Hematopoietic multipotent progenitor cell treated with erythropoietin and hydrocortisone succinate and interleukin-3 and kit ligand, for 17 days (in vitro differentiated cells): ENCODE measurements around the gene AVP.
A peak's percentile ranks its signal among the peaks of the same experiment; 100 is the strongest.

Experiments used
- DNase-seq: peaks from one replicate; pipeline ENCODE4 v3.0.0-alpha.2; 2015; ENCODE audit warnings: low spot score

The AVP gene

DNA sequence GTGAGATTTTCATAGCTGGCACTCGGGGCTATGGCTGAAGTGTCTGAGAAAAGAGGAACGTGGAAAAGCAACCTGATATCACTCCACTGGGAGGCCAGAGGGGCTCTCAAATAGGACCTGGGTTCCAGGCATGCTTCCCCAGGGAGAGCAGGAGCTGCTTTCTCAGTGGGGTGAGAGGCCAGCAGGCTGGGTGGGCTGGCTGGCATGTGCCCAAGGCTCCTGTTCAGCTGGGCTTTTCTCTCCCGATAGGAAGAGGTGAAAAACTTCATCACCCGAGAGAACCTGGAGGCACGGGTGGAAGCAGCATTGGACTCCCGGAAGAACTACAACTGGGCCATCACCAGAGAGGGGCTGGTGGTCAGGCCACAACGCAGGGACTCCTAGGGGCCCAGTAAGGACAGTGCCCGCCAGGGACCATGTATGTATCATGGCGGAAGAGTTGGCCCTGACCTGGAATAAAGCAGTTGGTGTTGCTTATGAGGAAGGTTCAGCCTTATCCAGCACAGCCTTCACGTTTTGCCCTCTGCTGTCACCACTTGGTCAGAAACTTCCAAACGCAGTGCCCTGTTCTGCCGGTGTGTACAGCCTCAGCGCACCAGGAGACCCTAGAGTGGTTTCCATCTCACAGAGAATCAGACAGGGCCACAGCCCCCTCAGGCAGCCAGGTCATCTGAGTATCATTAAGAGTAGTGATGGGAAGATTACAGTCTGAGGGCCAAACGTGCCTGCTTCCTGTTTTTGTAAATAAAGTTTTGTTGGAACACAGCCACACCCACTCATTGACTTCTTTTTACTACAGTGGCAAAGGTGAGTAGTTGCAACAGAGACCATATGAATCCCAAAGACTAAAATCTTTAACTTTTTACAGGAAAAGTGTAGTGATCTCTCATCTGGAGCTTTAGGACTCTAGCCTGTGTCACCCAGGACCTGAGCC, 36.8 kb downstream of the AVP start:
- no peak for DNase-seq

DNA sequence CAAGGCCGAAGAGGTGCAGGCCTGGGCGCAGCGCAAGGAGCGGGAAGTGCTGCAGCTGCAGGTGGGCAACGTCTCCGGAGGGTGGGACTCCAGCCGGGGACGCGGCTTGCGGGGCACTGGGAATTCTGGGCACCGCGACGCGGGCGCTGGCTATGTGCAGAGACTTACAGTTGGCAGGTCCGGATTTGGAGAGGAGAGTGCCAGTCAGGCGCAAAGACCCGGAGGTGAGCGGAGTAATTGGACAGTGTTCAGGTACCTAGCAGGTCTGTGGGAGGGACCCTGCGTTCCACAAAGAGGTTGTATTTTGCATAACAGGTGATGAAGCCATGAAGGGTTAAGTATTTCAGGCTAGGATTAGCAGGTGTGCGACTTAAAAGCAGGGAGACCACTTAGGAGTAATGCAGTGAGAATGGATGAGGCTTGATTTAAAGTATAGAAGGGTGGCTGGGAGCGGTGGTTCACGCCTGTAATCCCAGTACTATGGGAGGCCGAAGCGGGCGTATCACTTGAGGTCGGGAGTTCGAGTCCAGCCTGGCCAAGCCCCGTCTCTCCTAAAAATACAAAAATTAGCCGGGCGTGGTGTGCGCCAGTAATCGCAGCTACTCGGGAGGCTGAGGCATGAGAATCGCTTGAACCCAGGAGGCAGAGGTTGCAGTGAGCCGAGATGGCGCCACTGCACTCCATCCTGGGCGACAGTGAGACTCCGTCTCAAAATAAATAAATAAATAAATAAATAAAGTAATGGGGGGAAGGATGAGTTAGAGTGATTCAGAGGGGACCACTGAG, 37.7 kb downstream of the AVP start:
- DNase-seq, result no peak

DNA sequence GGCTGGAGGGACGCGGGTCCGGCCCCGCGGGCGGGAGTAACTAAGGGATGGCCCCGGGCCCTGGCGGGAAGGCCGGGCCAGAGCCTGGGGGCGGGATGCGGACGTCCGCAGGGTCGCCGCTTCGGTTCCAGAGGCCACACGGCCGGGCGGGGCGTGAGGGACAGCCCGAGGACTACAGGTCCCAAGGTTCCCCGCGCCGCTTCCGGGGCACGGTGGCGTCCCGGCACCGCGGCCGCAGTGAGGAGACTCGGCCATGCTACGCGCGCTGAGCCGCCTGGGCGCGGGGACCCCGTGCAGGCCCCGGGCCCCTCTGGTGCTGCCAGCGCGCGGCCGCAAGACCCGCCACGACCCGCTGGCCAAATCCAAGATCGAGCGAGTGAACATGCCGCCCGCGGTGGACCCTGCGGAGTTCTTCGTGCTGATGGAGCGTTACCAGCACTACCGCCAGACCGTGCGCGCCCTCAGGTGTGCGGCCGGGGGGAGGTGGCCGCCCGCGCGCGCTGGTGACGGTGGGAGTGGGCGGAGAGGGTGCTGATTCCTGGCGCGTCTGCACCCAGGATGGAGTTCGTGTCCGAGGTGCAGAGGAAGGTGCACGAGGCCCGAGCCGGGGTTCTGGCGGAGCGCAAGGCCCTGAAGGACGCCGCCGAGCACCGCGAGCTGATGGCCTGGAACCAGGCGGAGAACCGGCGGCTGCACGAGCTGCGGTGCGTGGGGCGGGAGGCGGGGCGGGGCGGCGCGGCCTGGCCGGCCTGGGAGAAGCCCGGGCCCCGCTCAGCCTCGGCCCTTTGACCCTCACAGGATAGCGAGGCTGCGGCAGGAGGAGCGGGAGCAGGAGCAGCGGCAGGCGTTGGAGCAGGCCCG, 38.5 kb downstream of the AVP start, which contains the start of gene MRPS26:
Gene MRPS26 (plus strand): TSS at position 237 of the 861 bp plus-strand sequence. CDS start 17 bp downstream, at position 254.
- peak; percentile 19 for DNase-seq

DNA sequence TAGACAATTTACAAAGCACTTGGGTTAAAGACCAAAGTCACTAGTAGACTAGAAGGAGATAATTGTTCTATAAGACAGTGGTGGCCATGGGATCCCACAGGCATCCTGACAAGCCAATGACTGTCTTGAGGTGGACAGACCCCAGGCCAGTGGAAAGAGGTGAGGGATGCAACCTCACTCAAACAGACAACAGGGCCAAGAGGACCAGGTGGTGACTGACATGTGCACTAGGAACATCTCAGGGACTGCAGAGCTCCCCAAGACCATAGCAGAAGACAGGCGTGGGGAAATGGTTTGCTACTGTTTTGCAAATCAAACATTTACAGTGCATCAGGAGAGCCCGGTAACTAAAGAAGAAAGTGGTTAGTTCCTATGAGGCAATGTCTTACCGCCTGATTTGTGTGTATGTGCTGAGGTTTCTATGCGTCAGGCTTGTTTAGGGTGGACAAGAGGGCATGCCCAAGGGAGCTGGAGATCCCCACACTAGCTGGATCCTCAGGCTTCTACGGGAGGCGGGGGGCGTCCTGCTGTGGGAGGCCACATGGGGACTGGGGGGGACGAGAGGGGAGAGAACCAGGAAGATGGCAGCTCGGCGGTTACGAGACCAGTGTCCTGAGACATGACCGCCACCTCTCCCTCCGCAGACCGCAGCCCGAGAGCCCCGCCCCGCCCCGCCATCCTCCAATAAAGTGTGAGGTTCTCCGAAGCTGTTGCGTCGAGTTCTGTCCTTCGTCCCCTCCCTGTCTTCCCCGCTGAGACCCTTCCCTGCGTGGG, 39.3 kb downstream of the AVP start:
- DNase-seq, result no peak

DNA sequence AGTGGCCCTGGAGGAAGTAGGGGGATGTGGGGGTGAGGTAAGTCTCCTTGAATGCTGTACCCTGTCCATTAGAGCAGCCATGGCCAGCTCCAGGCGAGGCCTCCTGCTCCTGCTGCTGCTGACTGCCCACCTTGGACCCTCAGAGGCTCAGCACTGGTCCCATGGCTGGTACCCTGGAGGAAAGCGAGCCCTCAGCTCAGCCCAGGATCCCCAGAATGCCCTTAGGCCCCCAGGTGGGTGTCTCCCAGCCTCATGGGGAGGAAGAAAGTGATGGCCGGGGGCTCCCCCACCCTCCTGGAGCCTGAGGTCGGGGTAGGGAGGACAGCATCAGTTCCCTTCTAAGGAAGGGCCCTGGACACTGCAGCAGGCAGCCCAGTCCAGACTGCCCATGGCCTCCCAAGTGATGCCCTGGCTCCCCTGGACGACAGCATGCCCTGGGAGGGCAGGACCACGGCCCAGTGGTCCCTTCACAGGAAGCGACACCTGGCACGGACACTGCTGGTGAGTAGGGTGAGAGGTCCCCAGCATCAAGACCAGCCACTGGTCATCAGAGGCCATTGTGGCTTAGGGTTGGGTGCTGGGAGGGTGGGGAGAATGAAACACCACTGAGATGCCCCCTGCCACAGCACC, 40.1 kb downstream of the AVP start:
- DNase-seq, result no peak

DNA sequence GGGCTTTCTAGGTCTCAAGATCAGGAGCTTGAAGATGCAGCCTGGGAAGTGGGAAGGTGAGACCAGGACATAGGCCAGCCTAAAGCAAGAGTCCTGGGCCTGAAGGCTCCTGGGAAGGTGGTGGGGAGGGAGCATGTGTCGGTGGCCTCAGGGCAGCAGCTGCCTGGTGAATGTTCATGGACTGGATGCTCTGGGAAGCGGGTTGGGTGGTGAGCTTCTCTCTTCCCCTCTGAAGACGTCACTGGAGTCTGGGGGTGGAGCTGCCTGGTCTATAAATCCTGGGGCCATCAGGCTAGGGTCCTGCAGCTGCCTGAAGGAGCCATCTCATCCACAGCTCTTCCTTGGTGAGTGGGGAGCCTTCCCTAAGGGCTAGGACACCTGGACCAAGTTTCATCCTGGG, 41.2 kb downstream of the AVP start, which contains the start of gene GNRH2:
Gene GNRH2 (plus strand): TSS at position 301 of the 400 bp plus-strand sequence. CDS start 793 bp downstream, outside the sequence.
- no peak for DNase-seq

DNA sequence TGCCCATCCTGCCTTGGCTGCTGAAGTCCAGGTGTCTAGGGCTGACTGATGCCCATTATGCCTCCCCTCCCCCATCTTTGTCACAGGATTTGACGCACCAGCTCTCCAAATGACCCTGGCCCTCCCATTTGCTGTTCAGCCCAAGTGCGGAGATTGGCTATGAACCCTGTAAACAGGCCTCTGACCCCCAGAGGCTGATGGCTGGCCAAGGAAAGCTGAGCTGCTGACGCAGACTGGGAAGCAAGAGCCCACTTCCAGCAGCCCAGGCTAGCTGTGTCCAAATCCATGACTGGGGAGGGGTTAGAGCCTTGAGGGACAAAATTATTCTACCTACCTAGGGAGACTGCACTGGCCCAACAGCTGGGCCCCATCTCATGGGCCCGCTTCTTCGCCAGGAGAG, 41.9 kb downstream of the AVP start:
- no peak for DNase-seq

DNA sequence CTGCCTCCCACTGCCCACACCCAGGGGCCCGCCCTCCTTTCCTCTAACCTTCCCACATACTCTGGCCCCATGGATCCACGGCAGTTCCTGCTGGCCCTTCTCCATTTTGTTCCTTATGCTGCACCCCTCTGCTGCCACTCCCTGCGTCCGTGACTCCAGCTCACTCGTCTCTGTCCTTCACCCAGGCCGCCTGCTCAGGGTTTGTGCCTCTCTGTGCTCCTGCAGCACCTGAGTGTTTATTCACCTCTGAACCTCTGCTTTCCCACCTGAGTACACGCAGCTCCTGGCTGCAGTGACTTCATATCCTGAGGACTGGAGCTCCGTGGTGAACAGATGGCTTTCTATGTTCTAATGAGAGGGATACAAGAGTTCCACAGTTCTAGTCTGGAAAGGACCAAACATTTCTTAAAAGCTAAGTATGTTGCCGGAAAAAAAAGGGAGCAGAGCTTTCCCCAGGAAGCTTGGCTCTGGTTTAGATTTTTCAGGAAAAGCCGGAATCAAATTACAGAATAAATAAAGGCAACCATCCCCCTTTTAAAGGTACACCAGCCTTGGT, 42.6 kb downstream of the AVP start:
- DNase-seq, result no peak

DNA sequence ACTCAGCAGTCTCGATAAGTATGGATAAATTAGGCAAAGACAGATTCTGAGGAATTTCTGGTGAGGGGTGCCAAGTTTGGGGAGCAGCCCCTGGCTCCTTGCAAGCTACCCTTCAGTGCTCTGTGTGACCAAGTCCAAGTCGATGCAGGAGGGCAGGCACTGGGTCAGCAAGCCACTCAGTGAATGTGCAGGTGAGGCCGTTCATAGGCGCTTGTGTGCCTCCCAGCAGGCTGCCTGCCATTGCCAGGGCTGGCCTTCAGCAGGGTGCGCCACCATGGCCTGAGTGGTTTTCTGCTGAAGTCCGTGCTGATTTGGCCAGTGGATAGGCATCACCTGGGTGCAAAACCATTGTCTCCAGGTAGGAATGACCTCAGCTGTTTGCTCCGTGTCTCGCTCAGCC, 44.4 kb downstream of the AVP start:
- DNase-seq, result no peak

DNA sequence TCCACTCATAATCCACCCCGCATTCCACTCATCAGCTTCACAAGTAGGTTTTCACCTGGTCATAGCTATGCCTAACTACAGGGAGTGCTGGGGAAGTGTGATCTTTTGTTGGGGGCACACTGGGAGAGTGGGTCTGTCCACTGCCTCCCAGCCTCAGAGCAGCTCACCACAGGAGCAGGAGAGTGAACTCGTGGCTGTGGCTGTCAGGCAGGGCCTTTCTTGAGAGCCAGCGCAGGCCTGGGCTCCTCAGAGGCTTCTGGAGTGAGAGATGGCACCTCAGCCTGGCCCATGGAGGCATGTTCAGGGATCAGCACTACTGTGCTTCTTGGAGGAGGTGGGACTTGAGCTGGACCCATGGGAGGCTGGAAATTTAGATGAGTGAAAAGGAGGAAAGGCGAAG, 45.1 kb downstream of the AVP start:
- DNase-seq, result no peak

DNA sequence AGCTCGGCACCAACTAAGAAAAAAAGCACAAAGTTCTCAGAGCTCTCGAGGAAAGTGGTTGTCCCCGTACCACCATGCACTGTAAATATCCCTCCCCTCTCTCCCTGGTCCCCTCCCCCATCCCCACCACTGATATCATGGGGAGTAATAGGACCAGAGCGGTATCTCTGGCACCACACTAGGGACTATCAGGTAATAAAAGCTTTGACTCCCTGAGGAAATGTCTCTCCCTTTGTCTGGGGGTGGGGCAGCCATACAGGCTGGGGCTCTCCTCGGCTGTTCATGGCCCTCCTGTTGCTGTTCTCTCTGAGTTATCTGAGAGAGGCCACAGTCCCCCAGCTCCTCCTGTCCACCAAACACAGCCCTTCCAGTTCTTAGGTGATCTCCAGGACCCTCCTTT, 46.1 kb downstream of the AVP start:
- no peak for DNase-seq

DNA sequence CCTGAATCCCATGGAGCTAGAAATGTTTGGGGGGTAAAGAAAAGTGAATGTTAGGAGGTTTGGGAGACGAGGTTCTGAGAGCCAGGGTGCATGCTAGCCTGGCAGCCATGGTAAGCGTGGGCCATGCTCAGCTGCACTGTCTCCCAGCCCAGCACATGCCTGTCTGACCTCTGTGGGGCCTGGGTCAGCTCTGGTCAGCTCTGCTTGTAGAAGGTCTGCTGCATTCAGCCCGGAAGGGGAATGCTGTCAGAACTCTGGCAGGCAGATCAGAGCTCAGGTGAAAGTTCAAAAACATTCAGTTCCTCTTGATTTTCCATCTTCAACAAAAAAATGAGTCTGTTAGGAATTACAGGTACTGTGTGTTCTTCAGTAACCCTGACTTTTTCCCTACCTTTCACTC, 46.9 kb downstream of the AVP start:
- no peak for DNase-seq

DNA sequence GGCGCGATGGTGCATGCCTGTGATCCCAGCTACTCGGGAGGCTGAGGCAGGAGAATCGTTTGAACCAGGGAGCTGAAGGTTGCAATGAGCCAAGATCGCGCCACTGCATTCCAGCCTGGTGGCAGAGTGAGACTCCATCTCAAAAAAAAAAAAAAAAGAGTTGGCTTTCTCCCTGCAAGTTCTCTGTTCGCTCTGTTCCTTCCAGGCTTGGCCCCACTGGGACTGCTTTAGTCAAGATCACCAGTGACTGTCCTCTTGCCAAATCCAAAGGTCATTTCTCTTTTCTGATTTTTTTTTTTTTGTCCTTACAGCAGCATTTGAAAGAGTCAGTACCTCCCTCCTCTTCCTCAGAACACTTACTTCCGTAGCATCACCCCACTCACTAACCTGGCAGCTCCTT, 51.9 kb downstream of the AVP start:
- no peak for DNase-seq
